ENCODE measurements around the gene NFATC3.

Gene NFATC3

GRCh38 chr16:68073902-68074760, 11.0 kb upstream of the NFATC3 start:
- no peak for FAIRE-seq

GRCh38 chr16:68074850-68075555, 10.2 kb upstream of the NFATC3 start:
- no peak for FAIRE-seq

- FAIRE-seq = no peak
Observed at GRCh38 chr16:68075980-68076379, 9.2 kb upstream of the NFATC3 start.

- no peak for FAIRE-seq
Observed at GRCh38 chr16:68076560-68076959, 8.6 kb upstream of the NFATC3 start.

- FAIRE-seq = no peak
Observed at GRCh38 chr16:68077866-68078700, 7.1 kb upstream of the NFATC3 start.

- FAIRE-seq = no peak
Observed at GRCh38 chr16:68078701-68079375, 6.3 kb upstream of the NFATC3 start.

DNA sequence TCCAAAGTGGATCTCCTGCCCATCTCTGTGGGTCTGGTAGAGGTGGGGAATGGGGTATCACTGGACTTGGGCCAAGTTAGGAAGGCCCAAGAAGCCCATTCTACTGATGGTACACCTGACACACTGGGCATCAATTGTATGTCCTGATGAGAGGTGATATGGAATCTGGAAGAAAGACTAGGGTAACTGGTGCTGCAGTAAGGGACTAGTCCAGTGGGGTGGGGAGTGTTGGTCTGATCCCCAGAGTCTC, 5.9 kb upstream of the NFATC3 start:
- no peak for FAIRE-seq

- FAIRE-seq = no peak
Observed at GRCh38 chr16:68079626-68080344, 5.4 kb upstream of the NFATC3 start.

DNA sequence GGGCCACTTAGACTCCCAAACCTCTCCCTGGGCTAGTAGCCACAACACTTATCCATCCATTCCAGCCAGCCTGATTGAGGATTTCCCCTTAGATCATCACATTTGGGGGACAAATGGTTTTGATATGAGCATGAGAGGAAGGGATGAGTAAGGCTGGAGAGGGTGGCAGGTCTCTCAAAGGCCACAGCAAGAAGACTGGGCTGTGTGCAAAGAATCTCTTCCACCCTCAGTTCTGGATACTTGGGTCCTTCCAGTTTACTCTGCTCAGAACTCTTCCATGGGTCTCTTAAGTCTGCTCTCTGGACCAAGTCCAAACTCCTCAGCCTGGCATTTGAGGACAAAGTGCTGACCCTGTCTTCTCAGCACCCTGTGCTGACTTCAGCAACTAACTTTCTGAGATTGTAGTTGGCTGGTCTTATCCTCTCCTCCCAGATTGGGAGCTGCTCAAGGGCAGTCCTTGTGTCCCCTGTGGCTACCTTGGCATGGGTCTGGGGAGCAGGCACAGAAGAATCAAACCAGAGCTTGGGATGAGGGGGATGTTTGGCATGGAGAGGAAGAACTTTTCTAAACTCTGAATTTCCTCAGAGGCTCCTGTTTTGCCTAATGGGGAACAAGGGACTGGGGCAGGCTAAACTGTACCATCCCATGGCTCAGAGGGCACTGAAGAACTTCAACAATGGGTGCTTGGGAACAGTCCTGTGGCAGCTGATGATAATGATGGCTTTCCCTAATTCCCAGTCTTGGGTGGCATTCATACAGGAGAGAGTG, 3.1 kb upstream of the NFATC3 start:
- no peak for FAIRE-seq

- no peak for FAIRE-seq
Observed at GRCh38 chr16:68082629-68083238, 2.4 kb upstream of the NFATC3 start.

- no peak for FAIRE-seq
Observed at GRCh38 chr16:68083239-68083781, 1.9 kb upstream of the NFATC3 start.

- no peak for FAIRE-seq
Observed at GRCh38 chr16:68083861-68084503, 1.2 kb upstream of the NFATC3 start.

DNA sequence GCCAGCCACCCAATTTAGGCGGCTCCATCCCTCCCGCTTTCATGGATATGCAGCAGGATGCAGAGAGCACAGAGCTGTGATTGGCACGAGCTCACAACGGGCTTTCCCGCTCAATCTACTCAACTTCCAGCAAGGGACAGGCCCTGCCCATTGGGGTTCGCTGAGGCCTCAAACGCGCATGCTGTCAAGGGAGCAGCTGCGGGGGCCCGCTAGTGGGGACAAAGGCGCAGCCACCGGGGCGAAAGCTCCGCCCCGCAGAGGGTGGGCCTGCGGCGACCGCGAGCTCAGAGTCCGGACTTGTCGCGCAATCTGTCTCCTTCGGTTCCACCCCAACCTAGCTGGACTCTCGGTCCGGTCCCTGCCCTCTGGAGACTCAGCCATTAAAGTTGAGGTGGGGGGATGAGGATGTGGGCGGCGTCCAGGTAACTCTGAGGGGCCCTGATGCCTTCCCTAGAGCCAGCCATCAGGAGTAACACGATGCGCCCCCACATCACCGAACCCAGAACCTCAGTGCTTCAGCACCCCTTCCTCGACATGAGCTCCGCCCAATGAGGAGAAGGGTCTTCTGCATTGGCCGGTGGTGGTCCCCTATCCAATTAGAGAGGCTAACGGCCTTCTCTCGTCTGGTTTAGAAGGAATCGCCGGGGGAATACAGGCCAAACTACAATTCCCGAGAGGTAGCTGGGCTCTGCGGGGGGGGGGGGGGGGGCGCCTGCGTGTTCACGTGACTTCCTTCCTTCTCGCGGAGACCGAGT, 489 bp upstream of the NFATC3 start:
- FAIRE-seq = no peak

DNA sequence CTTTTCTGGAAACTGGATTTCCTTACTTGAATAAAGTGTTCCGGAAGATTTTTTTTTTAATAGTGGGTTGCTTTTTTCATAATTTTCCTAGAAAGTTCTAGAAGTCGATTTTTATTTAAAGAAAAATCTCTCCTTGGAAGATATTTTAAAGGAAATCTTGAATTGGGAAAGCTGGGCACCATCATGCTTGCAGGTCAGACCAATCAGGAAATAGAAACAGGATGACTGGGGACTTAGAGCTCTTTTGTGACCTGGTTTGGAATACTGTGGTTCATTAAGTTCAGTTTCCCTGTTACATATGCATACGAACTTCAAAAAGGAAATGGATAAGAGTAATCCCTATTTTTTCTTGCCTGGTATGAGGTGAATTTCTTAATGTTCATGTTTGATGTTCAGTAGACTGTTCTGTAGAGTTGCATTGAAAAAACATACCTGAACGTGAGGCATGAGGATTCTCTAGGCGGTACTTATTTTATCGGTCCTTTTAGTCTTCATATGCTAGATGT, 1.2 kb downstream of the NFATC3 start:
- FAIRE-seq = no peak

DNA sequence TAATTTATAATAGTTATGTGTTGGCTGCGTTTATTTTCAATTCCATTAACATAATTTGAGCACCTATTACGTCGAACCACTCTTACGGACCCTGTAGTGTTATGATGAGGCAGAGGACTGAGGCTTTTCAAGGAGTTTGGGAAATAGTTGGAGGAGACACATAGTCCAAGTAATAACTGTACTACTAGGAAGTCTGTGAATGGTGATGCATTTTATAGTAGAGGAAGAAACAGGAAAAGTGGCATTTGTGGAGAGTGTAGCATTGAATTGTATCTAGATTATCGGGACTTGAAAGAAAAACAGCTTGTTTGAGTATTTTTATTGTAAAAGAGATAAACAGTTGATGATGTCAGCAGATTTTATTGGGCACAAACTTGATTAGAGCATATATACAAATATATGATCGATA, 1.7 kb downstream of the NFATC3 start:
- no peak for FAIRE-seq

DNA sequence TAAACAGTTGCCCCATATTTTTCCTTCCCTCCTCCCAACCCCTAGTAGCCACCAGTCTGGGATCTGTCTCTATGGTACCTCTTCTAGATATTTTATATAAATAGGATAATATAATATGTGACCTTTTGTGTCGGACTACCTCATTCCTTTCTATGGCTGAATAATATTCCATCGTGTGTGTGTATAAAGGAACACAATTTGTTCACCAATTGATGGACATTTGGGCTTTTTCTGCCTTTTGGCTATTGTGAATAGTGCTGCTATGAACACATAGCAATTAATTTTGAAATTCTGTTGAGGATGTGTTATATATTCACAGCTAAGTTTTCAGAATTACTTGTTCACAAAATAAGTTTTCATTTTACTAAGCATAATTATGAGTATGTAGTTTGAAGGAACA, 2.5 kb downstream of the NFATC3 start:
- FAIRE-seq = no peak

- no peak for FAIRE-seq
Observed at GRCh38 chr16:68088130-68088972, 3.2 kb downstream of the NFATC3 start.

DNA sequence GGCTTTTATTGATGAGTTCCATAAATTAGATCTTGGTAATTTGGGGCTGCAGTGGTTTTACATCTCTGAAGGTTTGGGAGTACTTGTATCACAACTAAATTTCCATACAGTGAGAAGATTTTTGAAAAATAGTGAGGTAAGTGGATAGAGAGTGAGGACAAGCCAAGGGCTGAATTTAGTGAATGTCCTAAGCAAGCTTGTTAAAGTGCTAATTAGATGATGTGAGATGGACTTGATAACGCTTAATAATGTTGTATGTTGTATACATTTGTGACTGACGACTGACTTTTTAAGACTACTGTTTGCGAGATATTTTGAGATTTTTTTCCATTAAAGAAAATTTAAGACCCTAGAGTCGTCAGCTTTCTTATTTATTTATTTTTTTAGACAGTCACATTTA, 3.9 kb downstream of the NFATC3 start:
- no peak for FAIRE-seq

Measured in endometrium (tissue), 2 donors.